ENCODE results near the gene SBK2.
"Not testable (repeated sequence)": the region's sequence is repeated elsewhere in the genome, so short reads cannot be mapped to it uniquely, and the experiment has no call there.

SBK2 gene

GRCh38 chr19:55536951-55537740 lies at the start of gene SBK2:
SBK2 (minus strand) TSS chr19:55537133; CDS start chr19:55536294, 839 bp downstream.
- DNase-seq = no peak

GRCh38 chr19:55585658-55586339 lies 48.9 kb upstream of the SBK2 start:
- DNase-seq = no peak

- DNase-seq = no peak
Measured at GRCh38 chr19:55584871-55585270, 47.9 kb upstream of the SBK2 start.

GRCh38 chr19:55583897-55584296 lies 47.0 kb upstream of the SBK2 start:
- DNase-seq = not testable (repeated sequence)

- not testable (repeated sequence) for DNase-seq
Measured at GRCh38 chr19:55582284-55582683, 45.4 kb upstream of the SBK2 start.

GRCh38 chr19:55581823-55582223 lies 44.9 kb upstream of the SBK2 start:
- DNase-seq = no peak

GRCh38 chr19:55581145-55581822 lies 44.4 kb upstream of the SBK2 start:
- no peak for DNase-seq

- DNase-seq = peak; percentile 78
Measured at GRCh38 chr19:55580628-55581144, 43.8 kb upstream of the SBK2 start, which contains the start of gene ZNF579. ZNF579 (minus strand) TSS chr19:55580848; CDS start chr19:55579639, 1,209 bp downstream.

- DNase-seq = no peak
Measured at GRCh38 chr19:55579766-55580621, 43.1 kb upstream of the SBK2 start.

- DNase-seq = no peak
Measured at GRCh38 chr19:55578761-55579747, 42.1 kb upstream of the SBK2 start.

- DNase-seq = no peak
Measured at GRCh38 chr19:55578031-55578760, 41.3 kb upstream of the SBK2 start.

- no peak for DNase-seq
Measured at GRCh38 chr19:55576746-55577145, 39.8 kb upstream of the SBK2 start.

- DNase-seq = not testable (repeated sequence)
Measured at GRCh38 chr19:55573929-55574328, 37.0 kb upstream of the SBK2 start.

- DNase-seq = not testable (repeated sequence)
Measured at GRCh38 chr19:55569477-55569876, 32.5 kb upstream of the SBK2 start.

GRCh38 chr19:55567708-55568328 lies 30.9 kb upstream of the SBK2 start:
- no peak for DNase-seq

GRCh38 chr19:55566823-55567222 lies 29.9 kb upstream of the SBK2 start:
- no peak for DNase-seq

- no peak for DNase-seq
Measured at GRCh38 chr19:55563261-55563690, 26.3 kb upstream of the SBK2 start.

- DNase-seq = no peak
Measured at GRCh38 chr19:55559684-55560083, 22.8 kb upstream of the SBK2 start.

GRCh38 chr19:55554741-55555152 lies 17.8 kb upstream of the SBK2 start:
- DNase-seq = no peak

- no peak for DNase-seq
Measured at GRCh38 chr19:55554302-55554701, 17.4 kb upstream of the SBK2 start.
